SU-DHL-6 (cell line): Measurements from ENCODE around the gene ZRANB3.

Experiments used
- EZH2phosphoT487 ChIP-seq: fragments of 200-600 bp; sonication (generic), shearing (Covaris generic); conservative IDR thresholded peaks from 2 replicates; pipeline ENCODE4 v1.6.1; 2018; ENCODE audit warnings: mild to moderate bottlenecking, antibody characterized with exemption, low read length, moderate library complexity, mixed read lengths
- TF ChIP-seq, protein P1 (sequence below): fragments of 200-600 bp; sonication (generic); IDR thresholded peaks from one replicate; pipeline ENCODE4 v1.5.1; 2017; ENCODE audit warnings: antibody characterized with exemption, mild to moderate bottlenecking, low read length, moderate library complexity; ENCODE audit not compliant: insufficient read depth, poor library complexity, severe bottlenecking

DNA sequence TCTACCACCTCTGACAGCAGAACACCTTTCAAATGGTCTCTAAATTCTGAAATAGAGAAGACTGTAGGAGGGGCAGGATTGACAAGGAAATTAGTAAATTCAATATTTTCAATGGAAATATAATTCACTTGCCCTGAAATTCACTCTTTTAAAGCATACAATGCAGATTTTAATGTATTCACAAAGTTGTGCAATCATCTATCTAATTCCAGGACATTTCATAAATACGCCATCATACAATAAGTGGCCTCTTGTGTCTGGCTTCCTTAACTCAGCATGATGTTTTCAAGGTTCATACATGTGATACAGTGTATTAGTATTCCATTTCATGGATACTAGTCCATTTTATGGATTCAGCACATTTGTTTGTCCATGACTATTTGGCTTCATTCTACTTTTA lies 74.2 kb downstream of the ZRANB3 start:
- TF ChIP-seq, protein P1, sequence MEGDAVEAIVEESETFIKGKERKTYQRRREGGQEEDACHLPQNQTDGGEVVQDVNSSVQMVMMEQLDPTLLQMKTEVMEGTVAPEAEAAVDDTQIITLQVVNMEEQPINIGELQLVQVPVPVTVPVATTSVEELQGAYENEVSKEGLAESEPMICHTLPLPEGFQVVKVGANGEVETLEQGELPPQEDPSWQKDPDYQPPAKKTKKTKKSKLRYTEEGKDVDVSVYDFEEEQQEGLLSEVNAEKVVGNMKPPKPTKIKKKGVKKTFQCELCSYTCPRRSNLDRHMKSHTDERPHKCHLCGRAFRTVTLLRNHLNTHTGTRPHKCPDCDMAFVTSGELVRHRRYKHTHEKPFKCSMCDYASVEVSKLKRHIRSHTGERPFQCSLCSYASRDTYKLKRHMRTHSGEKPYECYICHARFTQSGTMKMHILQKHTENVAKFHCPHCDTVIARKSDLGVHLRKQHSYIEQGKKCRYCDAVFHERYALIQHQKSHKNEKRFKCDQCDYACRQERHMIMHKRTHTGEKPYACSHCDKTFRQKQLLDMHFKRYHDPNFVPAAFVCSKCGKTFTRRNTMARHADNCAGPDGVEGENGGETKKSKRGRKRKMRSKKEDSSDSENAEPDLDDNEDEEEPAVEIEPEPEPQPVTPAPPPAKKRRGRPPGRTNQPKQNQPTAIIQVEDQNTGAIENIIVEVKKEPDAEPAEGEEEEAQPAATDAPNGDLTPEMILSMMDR: no peak
- TF ChIP-seq EZH2phosphoT487: no peak
